ENCODE results near the gene CD3D. TPM values are rescaled to one million over a fixed set of nuclear protein-coding genes. Genes with fewer than 3 reads are reported as not detected.

The CD3D gene
- total RNA-seq, 4 donors from 2014 or later: 2.0 to 4.9 (median 2.4) TPM; not detected in 1

GRCh38 chr11:118311518-118311917, 31.0 kb downstream of the CD3D start:
- TF ChIP-seq CTCF (IDR thresholded peaks at IDR 0.05; ENCODE audit: low read depth): no peak

GRCh38 chr11:118310781-118311485, 31.6 kb downstream of the CD3D start:
- TF ChIP-seq CTCF (IDR thresholded peaks at IDR 0.05; ENCODE audit: low read depth): no peak

GRCh38 chr11:118310271-118310670, 32.2 kb downstream of the CD3D start:
- no peak for TF ChIP-seq CTCF (IDR thresholded peaks at IDR 0.05; ENCODE audit: low read depth)

- TF ChIP-seq CTCF (IDR thresholded peaks at IDR 0.05; ENCODE audit: low read depth): no peak
Measured at GRCh38 chr11:118306556-118306955, 35.9 kb downstream of the CD3D start.

- TF ChIP-seq CTCF (IDR thresholded peaks at IDR 0.05; ENCODE audit: low read depth): no peak
Measured at GRCh38 chr11:118305726-118306125, 36.8 kb downstream of the CD3D start.

- TF ChIP-seq CTCF (IDR thresholded peaks at IDR 0.05; ENCODE audit: low read depth): no peak
Measured at GRCh38 chr11:118304568-118305248, 37.8 kb downstream of the CD3D start, which contains the start of gene CD3E. Gene CD3E (plus strand): TSS chr11:118304730. CDS start chr11:118304953, 223 bp downstream.

GRCh38 chr11:118304227-118304567, 38.3 kb downstream of the CD3D start:
- no peak for TF ChIP-seq CTCF (IDR thresholded peaks at IDR 0.05; ENCODE audit: low read depth)
